NB4 (cell line): ENCODE results near the gene TBCK.

Experiments used
- DNase-seq: peaks from one replicate; pipeline ENCODE4 v3.0.0; 2010; ENCODE audit warnings: low read depth
- H3K4me3 ChIP-seq: one replicate; pipeline ENCODE4 v1.5.1; 2011; ENCODE audit warnings: mild to moderate bottlenecking, low read depth, low read length, moderate library complexity
- CTCF ChIP-seq: IDR thresholded peaks from one replicate; pipeline ENCODE4 v1.5.1; 2012; ENCODE audit warnings: low read depth, low read length
- MAX ChIP-seq: IDR thresholded peaks from 2 replicates; pipeline ENCODE4 v1.6.1; 2011; ENCODE audit warnings: low read depth, low read length
- POLR2A ChIP-seq: IDR thresholded peaks from 2 replicates; pipeline ENCODE4 v1.6.1; 2011; ENCODE audit warnings: mild to moderate bottlenecking; ENCODE audit not compliant: insufficient read length; ENCODE audit errors: extremely low read depth

Gene TBCK

GRCh38 chr4:105991726-105992125, 324.3 kb downstream of the TBCK start:
- no peak for DNase-seq
- TF ChIP-seq MAX (no peak), POLR2A (no peak), CTCF (no peak)
- no peak overlapping the region for H3K4me3 ChIP-seq
